ENCODE measurements around the gene TNIP2.

DNA sequence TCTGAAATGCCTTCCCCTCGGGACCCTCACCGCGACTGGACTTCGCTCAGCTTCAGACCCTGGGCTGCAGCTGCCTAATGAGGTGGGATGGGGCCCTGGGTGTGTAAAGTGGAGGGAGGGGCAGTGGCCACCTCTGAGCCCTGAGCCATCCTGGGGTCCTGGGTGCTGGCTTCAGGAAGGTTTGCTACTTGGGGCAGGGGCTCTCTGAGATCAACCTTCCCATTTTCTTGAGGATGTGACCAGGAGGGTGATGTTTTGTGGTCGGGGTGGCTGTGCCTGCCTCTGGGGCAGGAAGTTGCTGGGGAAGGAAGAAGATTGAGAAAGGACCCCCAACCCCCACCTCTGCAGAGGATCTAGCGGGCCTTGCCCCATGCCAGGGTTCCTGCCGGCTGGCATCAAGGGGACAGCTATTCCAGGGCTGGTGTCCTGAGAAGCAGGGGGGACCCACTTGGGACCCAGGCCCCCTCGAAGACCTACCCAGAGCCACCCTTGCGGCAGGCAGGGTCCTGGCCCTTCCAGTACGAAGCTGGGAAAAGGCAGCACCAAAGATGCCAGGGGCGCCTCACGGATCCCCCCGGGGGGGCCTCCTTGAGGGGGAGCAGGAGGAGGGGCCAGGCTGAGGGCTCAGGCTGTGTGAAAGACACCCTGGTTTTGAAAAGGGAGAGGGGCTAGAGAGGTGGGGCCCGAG, 43.2 kb upstream of the TNIP2 start:
- TF ChIP-seq, protein P1, sequence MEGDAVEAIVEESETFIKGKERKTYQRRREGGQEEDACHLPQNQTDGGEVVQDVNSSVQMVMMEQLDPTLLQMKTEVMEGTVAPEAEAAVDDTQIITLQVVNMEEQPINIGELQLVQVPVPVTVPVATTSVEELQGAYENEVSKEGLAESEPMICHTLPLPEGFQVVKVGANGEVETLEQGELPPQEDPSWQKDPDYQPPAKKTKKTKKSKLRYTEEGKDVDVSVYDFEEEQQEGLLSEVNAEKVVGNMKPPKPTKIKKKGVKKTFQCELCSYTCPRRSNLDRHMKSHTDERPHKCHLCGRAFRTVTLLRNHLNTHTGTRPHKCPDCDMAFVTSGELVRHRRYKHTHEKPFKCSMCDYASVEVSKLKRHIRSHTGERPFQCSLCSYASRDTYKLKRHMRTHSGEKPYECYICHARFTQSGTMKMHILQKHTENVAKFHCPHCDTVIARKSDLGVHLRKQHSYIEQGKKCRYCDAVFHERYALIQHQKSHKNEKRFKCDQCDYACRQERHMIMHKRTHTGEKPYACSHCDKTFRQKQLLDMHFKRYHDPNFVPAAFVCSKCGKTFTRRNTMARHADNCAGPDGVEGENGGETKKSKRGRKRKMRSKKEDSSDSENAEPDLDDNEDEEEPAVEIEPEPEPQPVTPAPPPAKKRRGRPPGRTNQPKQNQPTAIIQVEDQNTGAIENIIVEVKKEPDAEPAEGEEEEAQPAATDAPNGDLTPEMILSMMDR (IDR thresholded peaks at IDR 0.05; ENCODE audit: low read depth, low read length), result no peak
- TF ChIP-seq EZH2phosphoT487 (IDR thresholded peaks at IDR 0.05; ENCODE audit: low read depth), result no peak

Data from OCI-LY3 (cell line).